ENCODE measurements around the gene CCL17. TPM values are rescaled to one million over a fixed set of nuclear protein-coding genes. Genes with fewer than 3 reads are reported as not detected.
A peak's percentile ranks its signal among the peaks of the same experiment; 100 is the strongest.

Gene CCL17
- total RNA-seq, 1 donor from 2014 or later: not detected

GRCh38 chr16:57377080-57377841 lies 27.3 kb upstream of the CCL17 start:
- no peak overlapping the region for H3K9ac ChIP-seq (ENCODE audit: low read depth in 1 of 3, low read length in 3 of 3)
- H3K9me3 ChIP-seq (ENCODE audit: control insufficient read depth in 3 of 3, low read length in 3 of 3): no peaks in the 10 kb centered on the region
- H3K36me3 ChIP-seq (ENCODE audit: control insufficient read depth in 3 of 3, insufficient read depth in 3 of 3, low read length in 3 of 3): no peaks in the 10 kb centered on the region
- H3K4me1 ChIP-seq (ENCODE audit: control insufficient read depth in 3 of 3, insufficient read depth in 3 of 3, low read length in 3 of 3): peaks cover 2 to 16% (median 10%) of the 10 kb centered on the region in 3 donors
- H3K27ac ChIP-seq (ENCODE audit: low read depth, low read length): no peak overlapping the region
- H3K27me3 ChIP-seq (ENCODE audit: control insufficient read depth in 3 of 3, insufficient read depth in 3 of 3, low read length in 3 of 3): peaks cover 7 to 12% (median 12%) of the 10 kb centered on the region in 3 donors
- H3K4me3 ChIP-seq (ENCODE audit: low read length in 3 of 3): no peak overlapping the region

- Histone ChIP-seq H3K27me3 (ENCODE audit: control insufficient read depth in 3 of 3, insufficient read depth in 3 of 3, low read length in 3 of 3) (no peaks in the 10 kb centered on the region), H3K4me3 (ENCODE audit: low read length in 3 of 3) (no peak overlapping the region), H3K27ac (ENCODE audit: low read depth, low read length) (no peak overlapping the region), H3K9ac (ENCODE audit: low read depth in 1 of 3, low read length in 3 of 3) (peak overlapping the region in 1 of 3 donors; percentile 3), H3K4me1 (ENCODE audit: control insufficient read depth in 3 of 3, insufficient read depth in 3 of 3, low read length in 3 of 3) (peaks cover 2 to 20% (median 9%) of the 10 kb centered on the region in 3 donors), H3K36me3 (ENCODE audit: control insufficient read depth in 3 of 3, insufficient read depth in 3 of 3, low read length in 3 of 3) (no peaks in the 10 kb centered on the region), H3K9me3 (ENCODE audit: control insufficient read depth in 3 of 3, low read length in 3 of 3) (no peaks in the 10 kb centered on the region)
Observed at GRCh38 chr16:57379579-57379978, 25.0 kb upstream of the CCL17 start.

DNA sequence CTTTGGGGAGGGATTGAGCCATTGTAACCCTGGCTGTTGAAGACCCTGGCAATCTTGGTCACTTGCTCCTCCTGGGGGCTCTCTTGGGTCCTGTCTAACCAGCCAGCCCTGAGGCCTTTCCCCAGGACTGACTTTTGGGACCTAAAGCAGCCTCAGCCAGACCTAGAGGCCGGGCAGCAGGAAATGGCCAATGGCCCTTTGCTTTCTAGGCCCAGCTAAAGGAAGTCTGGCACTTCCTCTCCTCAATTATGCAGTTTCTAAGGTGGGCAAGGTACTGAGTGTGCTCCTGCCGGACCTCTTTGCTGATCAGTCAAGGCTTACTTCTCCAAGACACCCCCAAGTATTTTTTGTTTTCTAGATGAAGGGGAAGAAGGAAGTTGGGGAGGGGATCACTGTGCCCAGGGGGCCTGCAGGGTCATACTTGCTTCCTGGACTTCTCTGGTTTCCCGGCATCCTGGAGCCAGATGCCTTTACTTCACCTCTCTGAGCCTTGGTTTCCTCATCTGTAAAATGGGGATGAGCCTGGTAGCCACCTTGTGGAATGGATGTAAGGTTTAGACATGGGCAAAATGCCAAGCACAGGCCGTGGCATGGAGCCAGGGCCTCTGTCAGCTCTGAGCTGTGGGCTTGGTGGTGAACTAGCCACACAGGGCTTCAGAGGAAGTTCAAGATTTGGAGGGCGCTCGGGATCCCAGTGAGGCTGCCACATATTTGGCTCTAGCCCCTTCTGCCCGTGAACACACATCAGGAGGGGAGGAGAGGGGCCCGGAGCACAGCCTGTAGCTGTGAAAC lies 23.7 kb upstream of the CCL17 start:
- peaks cover 2 to 21% (median 11%) of the 10 kb centered on the region in 3 donors for H3K4me1 ChIP-seq (ENCODE audit: control insufficient read depth in 3 of 3, insufficient read depth in 3 of 3, low read length in 3 of 3)

DNA sequence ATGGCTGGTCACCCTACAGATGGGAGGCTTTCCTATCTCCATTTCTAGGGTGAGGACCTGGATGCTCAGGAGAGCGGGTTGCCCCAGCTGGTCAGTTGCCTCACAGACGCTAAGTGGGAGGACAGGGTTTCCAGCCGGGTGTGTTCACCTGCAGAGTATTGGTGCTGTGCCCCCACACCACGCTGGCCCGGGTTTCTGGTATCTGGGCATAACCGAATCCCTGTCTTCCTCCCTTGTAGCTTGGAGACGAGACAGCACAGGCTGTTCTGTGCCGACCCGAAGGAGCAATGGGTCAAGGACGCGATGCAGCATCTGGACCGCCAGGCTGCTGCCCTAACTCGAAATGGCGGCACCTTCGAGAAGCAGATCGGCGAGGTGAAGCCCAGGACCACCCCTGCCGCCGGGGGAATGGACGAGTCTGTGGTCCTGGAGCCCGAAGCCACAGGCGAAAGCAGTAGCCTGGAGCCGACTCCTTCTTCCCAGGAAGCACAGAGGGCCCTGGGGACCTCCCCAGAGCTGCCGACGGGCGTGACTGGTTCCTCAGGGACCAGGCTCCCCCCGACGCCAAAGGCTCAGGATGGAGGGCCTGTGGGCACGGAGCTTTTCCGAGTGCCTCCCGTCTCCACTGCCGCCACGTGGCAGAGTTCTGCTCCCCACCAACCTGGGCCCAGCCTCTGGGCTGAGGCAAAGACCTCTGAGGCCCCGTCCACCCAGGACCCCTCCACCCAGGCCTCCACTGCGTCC lies 22.6 kb upstream of the CCL17 start:
- no peak overlapping the region for H3K27ac ChIP-seq (ENCODE audit: low read depth, low read length)
- H3K4me1 ChIP-seq (ENCODE audit: control insufficient read depth in 3 of 3, insufficient read depth in 3 of 3, low read length in 3 of 3): peaks cover 8 to 26% (median 18%) of the 10 kb centered on the region in 3 donors
- H3K4me3 ChIP-seq (ENCODE audit: low read length in 3 of 3): no peak overlapping the region
- H3K27me3 ChIP-seq (ENCODE audit: control insufficient read depth in 3 of 3, insufficient read depth in 3 of 3, low read length in 3 of 3): no peaks in the 10 kb centered on the region
- H3K9me3 ChIP-seq (ENCODE audit: control insufficient read depth in 3 of 3, low read length in 3 of 3): no peaks in the 10 kb centered on the region
- H3K36me3 ChIP-seq (ENCODE audit: control insufficient read depth in 3 of 3, insufficient read depth in 3 of 3, low read length in 3 of 3): no peaks in the 10 kb centered on the region
- no peak overlapping the region for H3K9ac ChIP-seq (ENCODE audit: low read depth in 1 of 3, low read length in 3 of 3)

More for the DNA sequence above, 23.7 kb upstream of the CCL17 start:
- H3K27me3 ChIP-seq (ENCODE audit: control insufficient read depth in 3 of 3, insufficient read depth in 3 of 3, low read length in 3 of 3): no peaks in the 10 kb centered on the region
- no peaks in the 10 kb centered on the region for H3K36me3 ChIP-seq (ENCODE audit: control insufficient read depth in 3 of 3, insufficient read depth in 3 of 3, low read length in 3 of 3)
- H3K9me3 ChIP-seq (ENCODE audit: control insufficient read depth in 3 of 3, low read length in 3 of 3): no peaks in the 10 kb centered on the region
- H3K27ac ChIP-seq (ENCODE audit: low read depth, low read length): no peak overlapping the region
- no peak overlapping the region for H3K9ac ChIP-seq (ENCODE audit: low read depth in 1 of 3, low read length in 3 of 3)
- H3K4me3 ChIP-seq (ENCODE audit: low read length in 3 of 3): no peak overlapping the region

- no peaks in the 10 kb centered on the region for H3K27me3 ChIP-seq (ENCODE audit: control insufficient read depth in 3 of 3, insufficient read depth in 3 of 3, low read length in 3 of 3)
- no peak overlapping the region for H3K27ac ChIP-seq (ENCODE audit: low read depth, low read length)
- peaks cover 8 to 22% (median 18%) of the 10 kb centered on the region in 3 donors for H3K4me1 ChIP-seq (ENCODE audit: control insufficient read depth in 3 of 3, insufficient read depth in 3 of 3, low read length in 3 of 3)
- no peak overlapping the region for H3K4me3 ChIP-seq (ENCODE audit: low read length in 3 of 3)
- H3K36me3 ChIP-seq (ENCODE audit: control insufficient read depth in 3 of 3, insufficient read depth in 3 of 3, low read length in 3 of 3): no peaks in the 10 kb centered on the region
- no peak overlapping the region for H3K9ac ChIP-seq (ENCODE audit: low read depth in 1 of 3, low read length in 3 of 3)
- H3K9me3 ChIP-seq (ENCODE audit: control insufficient read depth in 3 of 3, low read length in 3 of 3): no peaks in the 10 kb centered on the region
Observed at GRCh38 chr16:57382535-57383275, 21.9 kb upstream of the CCL17 start.

- no peak overlapping the region for H3K4me3 ChIP-seq (ENCODE audit: low read length in 3 of 3)
- H3K27me3 ChIP-seq (ENCODE audit: control insufficient read depth in 3 of 3, insufficient read depth in 3 of 3, low read length in 3 of 3): no peaks in the 10 kb centered on the region
- H3K4me1 ChIP-seq (ENCODE audit: control insufficient read depth in 3 of 3, insufficient read depth in 3 of 3, low read length in 3 of 3): peaks cover 8 to 22% (median 18%) of the 10 kb centered on the region in 3 donors
- no peak overlapping the region for H3K9ac ChIP-seq (ENCODE audit: low read depth in 1 of 3, low read length in 3 of 3)
- H3K9me3 ChIP-seq (ENCODE audit: control insufficient read depth in 3 of 3, low read length in 3 of 3): no peaks in the 10 kb centered on the region
- no peak overlapping the region for H3K27ac ChIP-seq (ENCODE audit: low read depth, low read length)
- no peaks in the 10 kb centered on the region for H3K36me3 ChIP-seq (ENCODE audit: control insufficient read depth in 3 of 3, insufficient read depth in 3 of 3, low read length in 3 of 3)
Observed at GRCh38 chr16:57383276-57384247, 21.0 kb upstream of the CCL17 start.

- Histone ChIP-seq H3K27me3 (ENCODE audit: control insufficient read depth in 3 of 3, insufficient read depth in 3 of 3, low read length in 3 of 3) (no peaks in the 10 kb centered on the region), H3K27ac (ENCODE audit: low read depth, low read length) (no peak overlapping the region), H3K4me1 (ENCODE audit: control insufficient read depth in 3 of 3, insufficient read depth in 3 of 3, low read length in 3 of 3) (peaks cover 8 to 22% (median 22%) of the 10 kb centered on the region in 3 donors)
Observed at GRCh38 chr16:57384248-57385070, 20.1 kb upstream of the CCL17 start.

DNA sequence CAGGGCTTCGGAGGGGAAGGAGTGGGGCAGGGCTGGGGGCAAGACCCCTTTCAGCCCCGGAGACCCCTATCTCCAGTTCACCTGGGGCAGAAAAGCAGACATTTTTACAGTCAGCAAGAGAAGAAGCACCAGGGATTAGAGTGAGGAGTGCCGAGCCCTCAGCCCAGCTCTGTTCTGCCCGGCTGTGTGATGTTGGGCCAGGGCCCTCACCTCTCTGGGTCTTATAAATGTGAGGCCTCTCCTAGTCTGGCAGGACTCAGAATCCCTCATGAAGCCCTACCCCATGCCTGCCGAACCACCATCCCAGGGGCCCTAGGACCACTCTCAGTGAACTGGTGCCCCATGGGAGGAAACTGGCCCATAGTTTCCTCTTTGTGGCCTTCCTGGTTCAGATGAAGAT lies 19.5 kb upstream of the CCL17 start:
- Histone ChIP-seq H3K27ac (ENCODE audit: low read depth, low read length) (no peak overlapping the region), H3K36me3 (ENCODE audit: control insufficient read depth in 3 of 3, insufficient read depth in 3 of 3, low read length in 3 of 3) (no peaks in the 10 kb centered on the region), H3K9me3 (ENCODE audit: control insufficient read depth in 3 of 3, low read length in 3 of 3) (no peaks in the 10 kb centered on the region), H3K9ac (ENCODE audit: low read depth in 1 of 3, low read length in 3 of 3) (no peak overlapping the region), H3K27me3 (ENCODE audit: control insufficient read depth in 3 of 3, insufficient read depth in 3 of 3, low read length in 3 of 3) (no peaks in the 10 kb centered on the region), H3K4me1 (ENCODE audit: control insufficient read depth in 3 of 3, insufficient read depth in 3 of 3, low read length in 3 of 3) (peaks cover 8 to 22% (median 18%) of the 10 kb centered on the region in 3 donors), H3K4me3 (ENCODE audit: low read length in 3 of 3) (no peak overlapping the region)

More at GRCh38 chr16:57384248-57385070, 20.1 kb upstream of the CCL17 start:
- H3K36me3 ChIP-seq (ENCODE audit: control insufficient read depth in 3 of 3, insufficient read depth in 3 of 3, low read length in 3 of 3): no peaks in the 10 kb centered on the region
- no peak overlapping the region for H3K4me3 ChIP-seq (ENCODE audit: low read length in 3 of 3)
- H3K9me3 ChIP-seq (ENCODE audit: control insufficient read depth in 3 of 3, low read length in 3 of 3): no peaks in the 10 kb centered on the region
- no peak overlapping the region for H3K9ac ChIP-seq (ENCODE audit: low read depth in 1 of 3, low read length in 3 of 3)

Measured in skeletal muscle tissue (tissue), 4 donors.